Sigmoid colon (tissue), 7 donors: ENCODE results near the gene TNFRSF25. TPM values are rescaled to one million over a fixed set of nuclear protein-coding genes. Genes with fewer than 3 reads are reported as not detected.

Experiments
- DNase-seq: peaks from one replicate; pipeline ENCODE4 v3.0.0-alpha.2; 2019
- H3K27ac ChIP-seq, 4 donors: fragments of 200-600 bp; sonication (generic); one replicate each; pipeline ENCODE4 v1.5.1; 2016 to 2019; ENCODE audit warnings: mild to moderate bottlenecking in 1 of 4
- H3K27me3 ChIP-seq, 3 donors: fragments of 200-600 bp; sonication (generic); one replicate each; pipeline ENCODE4 v1.5.1; 2019; ENCODE audit warnings: mild to moderate bottlenecking in 1 of 3
- H3K36me3 ChIP-seq, 4 donors: fragments of 200-600 bp; sonication (generic); one replicate each; pipeline ENCODE4 v1.5.1; 2016 to 2019
- H3K4me1 ChIP-seq, 4 donors: fragments of 200-600 bp; sonication (generic); one replicate each; pipeline ENCODE4 v1.5.1; 2017 to 2019
- H3K4me3 ChIP-seq, 4 donors: fragments of 200-600 bp; sonication (generic); one replicate each; pipeline ENCODE4 v1.5.1; 2017 to 2019; ENCODE audit warnings: mild to moderate bottlenecking in 2 of 4, moderate library complexity in 1 of 4
- H3K9me3 ChIP-seq, 4 donors: fragments of 200-600 bp in 3 of 4; sonication (generic) in 3 of 4; one replicate each; pipeline versions ENCODE4 v1.5.1 to v1.6.1; 2013 to 2019
- EP300 ChIP-seq, 4 donors: sonication (generic); formaldehyde crosslinking; IDR thresholded peaks; one replicate each; pipeline ENCODE4 v1.6.1; 2017; ENCODE audit warnings: antibody characterized with exemption in 4 of 4
- POLR2A ChIP-seq, 2 donors: fragments of 450-650 bp; IDR thresholded peaks; one replicate each; pipeline ENCODE4 v1.6.1; 2016; ENCODE audit warnings: antibody characterized with exemption in 2 of 2, mild to moderate bottlenecking in 2 of 2, moderate library complexity in 2 of 2
- POLR2AphosphoS5 ChIP-seq, 4 donors: sonication (generic); formaldehyde crosslinking; IDR thresholded peaks; one replicate each; pipeline ENCODE4 v1.6.1; 2017; ENCODE audit warnings: antibody characterized with exemption in 4 of 4
- WGBS, 2 donors: extraction: QIAGEN DNeasy Blood & Tissue Kit; methylation state at CpG; one replicate each; pipeline ENCODE4 v1.1.7; 2013; 5-methylcytosine and 5-hydroxymethylcytosine counted together
- intact Hi-C: fragments of 100-400 bp; cut with DNase I; formaldehyde crosslinking; loops from one replicate; pipeline ENCODE4 v1.15.1; 2023
- polyA plus RNA-seq, 3 donors: library from polyadenylated mRNA; stranded (reverse); fragments of 200-250 nt; gene quantifications; one replicate each; pipeline ENCODE4 v1.2.3, GENCODE V29; 2013
- total RNA-seq, 4 donors: library from RNA; depleted of rRNA; stranded (reverse); fragments of >200 nt; gene quantifications; one replicate each; pipeline ENCODE4 v1.1.0, GENCODE V29; 2016
- TF ChIP-seq, protein P1 (sequence below), 4 experiments: fragments of 450-650 bp in 3 of 4; fragments of 200-600 bp in 1 of 4; IDR thresholded peaks; one replicate each; pipeline ENCODE4 v1.5.1; 2016 to 2019; ENCODE audit warnings: antibody characterized with exemption in 4 of 4, mild to moderate bottlenecking in 3 of 4, moderate library complexity in 2 of 4
- donor health status: healthy with polysubstance abuse.
- donor health status: Bipolar disorder and iron deficiency.
- donor health status: healthy.

The TNFRSF25 gene
- total and polyA plus RNA-seq, 7 donors, result 2.5 to 65.9 (median 6.8) TPM

DNA sequence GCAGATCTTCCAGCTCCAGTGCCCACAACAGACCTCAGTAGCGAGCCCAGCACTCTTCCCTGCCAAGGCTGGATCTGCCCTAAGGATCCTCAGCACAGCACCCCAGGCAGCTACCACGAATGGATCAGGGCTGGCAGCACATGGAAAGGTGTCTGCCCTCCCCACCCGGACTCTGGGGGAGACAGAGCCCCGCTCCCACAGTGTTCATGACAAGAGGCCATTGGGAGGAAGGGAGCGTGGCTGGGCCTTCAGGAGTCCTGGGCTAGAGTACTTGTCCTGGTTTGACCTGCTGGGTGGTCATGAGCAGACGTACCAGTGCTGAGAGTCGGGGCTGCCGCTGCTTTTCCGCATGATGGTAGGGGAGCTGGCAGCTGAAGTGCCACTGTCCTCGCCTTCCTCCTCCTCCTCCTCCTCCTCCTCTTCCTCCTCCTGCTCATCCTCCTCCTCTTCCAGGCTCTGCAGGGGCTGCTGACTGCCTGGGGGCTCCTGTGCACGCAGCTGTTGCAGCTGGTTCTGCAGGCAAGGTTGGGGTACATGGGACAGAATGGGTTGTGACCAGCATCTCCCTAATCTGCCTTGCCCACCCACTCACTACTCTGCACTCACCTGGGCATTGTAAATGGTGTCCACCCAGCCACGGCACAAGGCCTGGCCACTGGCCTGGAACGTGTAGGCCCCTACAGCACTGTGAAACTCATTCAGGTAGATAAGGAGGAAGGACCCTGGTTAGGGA lies 2.9 kb upstream of the TNFRSF25 start:
- peaks cover 0 to 25% (median 0%) of the 10 kb centered on the region in 4 donors for H3K36me3 ChIP-seq
- no peaks in the 10 kb centered on the region for H3K4me1 ChIP-seq
- H3K27me3 ChIP-seq, result peaks cover 8 to 27% (median 20%) of the 10 kb centered on the region in 3 donors
- intact Hi-C loops, result no loop called here
- WGBS, 2 donors, result 93 to 94% methylated on average over 13 of the region's 13 CpGs
- H3K9me3 ChIP-seq, result no peaks in the 10 kb centered on the region
- no peak overlapping the region for H3K27ac ChIP-seq
- H3K4me3 ChIP-seq, result no peak overlapping the region
- TF ChIP-seq, protein P1, sequence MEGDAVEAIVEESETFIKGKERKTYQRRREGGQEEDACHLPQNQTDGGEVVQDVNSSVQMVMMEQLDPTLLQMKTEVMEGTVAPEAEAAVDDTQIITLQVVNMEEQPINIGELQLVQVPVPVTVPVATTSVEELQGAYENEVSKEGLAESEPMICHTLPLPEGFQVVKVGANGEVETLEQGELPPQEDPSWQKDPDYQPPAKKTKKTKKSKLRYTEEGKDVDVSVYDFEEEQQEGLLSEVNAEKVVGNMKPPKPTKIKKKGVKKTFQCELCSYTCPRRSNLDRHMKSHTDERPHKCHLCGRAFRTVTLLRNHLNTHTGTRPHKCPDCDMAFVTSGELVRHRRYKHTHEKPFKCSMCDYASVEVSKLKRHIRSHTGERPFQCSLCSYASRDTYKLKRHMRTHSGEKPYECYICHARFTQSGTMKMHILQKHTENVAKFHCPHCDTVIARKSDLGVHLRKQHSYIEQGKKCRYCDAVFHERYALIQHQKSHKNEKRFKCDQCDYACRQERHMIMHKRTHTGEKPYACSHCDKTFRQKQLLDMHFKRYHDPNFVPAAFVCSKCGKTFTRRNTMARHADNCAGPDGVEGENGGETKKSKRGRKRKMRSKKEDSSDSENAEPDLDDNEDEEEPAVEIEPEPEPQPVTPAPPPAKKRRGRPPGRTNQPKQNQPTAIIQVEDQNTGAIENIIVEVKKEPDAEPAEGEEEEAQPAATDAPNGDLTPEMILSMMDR (IDR thresholded peaks at IDR 0.05), result no peak
- TF ChIP-seq EP300 (IDR thresholded peaks at IDR 0.05), result no peak
- no peak for TF ChIP-seq POLR2AphosphoS5 (IDR thresholded peaks at IDR 0.05)
- no peak for TF ChIP-seq POLR2A (IDR thresholded peaks at IDR 0.05)
- DNase-seq, result no peak

DNA sequence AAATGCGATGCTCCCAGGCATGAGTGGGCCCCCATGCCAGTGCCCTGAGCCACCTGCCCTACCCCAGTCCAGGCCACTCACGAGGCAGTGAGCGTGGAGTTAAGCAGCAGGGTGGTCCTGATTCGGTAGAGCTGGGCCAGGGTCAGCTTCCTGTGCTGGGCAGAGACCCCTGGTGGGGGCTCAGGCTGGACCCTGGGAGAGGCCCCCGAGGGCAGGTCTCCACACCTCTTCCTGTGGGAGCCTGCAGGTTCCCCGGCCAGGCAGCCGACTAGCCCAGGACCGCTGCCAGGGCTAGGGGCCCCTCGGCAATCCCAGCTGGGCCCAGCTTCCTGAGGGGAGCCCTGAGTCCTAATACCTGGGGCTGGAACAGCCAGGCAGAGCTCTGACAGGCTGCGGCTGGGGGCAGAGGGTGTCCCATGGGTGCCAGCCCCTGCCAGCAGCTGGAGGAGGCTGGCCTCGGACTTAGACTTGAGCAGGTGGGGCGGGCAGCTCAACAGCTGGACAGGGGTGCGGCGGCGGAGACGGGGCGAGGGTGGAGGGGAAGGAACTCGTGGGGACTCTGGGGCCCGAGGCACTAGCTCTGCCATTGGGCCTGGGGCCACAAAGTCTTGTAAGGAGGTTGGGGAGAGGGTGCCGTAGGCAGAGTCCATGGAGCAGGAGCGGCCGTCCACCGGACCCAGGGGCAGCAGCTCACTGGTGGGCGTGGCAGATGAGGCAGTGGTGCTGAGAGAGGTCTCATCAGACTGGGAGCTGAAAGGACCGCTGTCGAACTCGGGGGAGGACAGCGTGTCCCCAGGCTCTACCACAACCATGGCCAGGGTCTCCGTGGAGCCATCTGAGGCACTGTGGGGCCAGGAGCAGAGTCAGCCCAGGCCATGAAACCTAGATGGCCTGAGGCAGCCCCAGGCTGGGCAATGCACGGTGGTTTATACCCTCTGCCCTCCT lies 2.0 kb upstream of the TNFRSF25 start:
- Histone ChIP-seq H3K4me1 (no peaks in the 10 kb centered on the region), H3K27me3 (peaks cover 9 to 31% (median 21%) of the 10 kb centered on the region in 3 donors), H3K9me3 (no peaks in the 10 kb centered on the region), H3K4me3 (no peak overlapping the region), H3K27ac (no peak overlapping the region), H3K36me3 (peaks cover 0 to 25% (median 0%) of the 10 kb centered on the region in 4 donors)
- TF ChIP-seq EP300 (IDR thresholded peaks at IDR 0.05) (no peak), POLR2A (IDR thresholded peaks at IDR 0.05) (no peak), POLR2AphosphoS5 (IDR thresholded peaks at IDR 0.05) (no peak)
- TF ChIP-seq, protein P1 (IDR thresholded peaks at IDR 0.05), result no peak
- intact Hi-C loops, result no loop called here
- WGBS, 2 donors, result 92 to 93% methylated on average over 30 of the region's 30 CpGs
- DNase-seq, result no peak

DNA sequence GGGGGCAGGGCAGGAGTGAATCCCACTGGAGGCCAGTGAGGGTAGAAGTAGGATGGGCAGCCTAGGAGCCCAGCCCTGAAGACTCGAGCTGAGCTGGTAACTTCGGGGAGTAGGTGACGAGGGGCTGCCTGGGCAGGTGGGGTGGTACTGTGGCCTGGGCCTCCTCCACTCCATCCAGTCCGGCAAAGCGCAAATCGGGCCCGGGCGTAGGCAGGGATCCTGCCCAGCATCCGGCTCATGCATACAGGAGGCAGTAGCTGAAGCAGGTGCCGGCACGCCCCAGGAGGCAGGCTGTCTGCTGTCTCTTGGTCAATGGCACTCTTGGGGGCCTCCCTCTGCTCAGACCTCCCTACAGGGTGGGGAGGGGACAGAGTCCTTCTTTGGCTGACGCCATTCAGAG lies 1.3 kb upstream of the TNFRSF25 start:
- 95 to 96% methylated on average over 12 of the region's 12 CpGs for WGBS, 2 donors
- DNase-seq, result no peak
- H3K4me3 ChIP-seq, result no peak overlapping the region
- peaks cover 12 to 39% (median 29%) of the 10 kb centered on the region in 3 donors for H3K27me3 ChIP-seq
- no peaks in the 10 kb centered on the region for H3K4me1 ChIP-seq
- H3K36me3 ChIP-seq, result peaks cover 0 to 20% (median 0%) of the 10 kb centered on the region in 4 donors
- no peak overlapping the region for H3K27ac ChIP-seq
- intact Hi-C loops, result no loop called here
- TF ChIP-seq POLR2AphosphoS5 (IDR thresholded peaks at IDR 0.05), result no peak
- TF ChIP-seq POLR2A (IDR thresholded peaks at IDR 0.05), result no peak
- no peak for TF ChIP-seq EP300 (IDR thresholded peaks at IDR 0.05)
- TF ChIP-seq, protein P1 (IDR thresholded peaks at IDR 0.05), result no peak
- H3K9me3 ChIP-seq, result no peaks in the 10 kb centered on the region

DNA sequence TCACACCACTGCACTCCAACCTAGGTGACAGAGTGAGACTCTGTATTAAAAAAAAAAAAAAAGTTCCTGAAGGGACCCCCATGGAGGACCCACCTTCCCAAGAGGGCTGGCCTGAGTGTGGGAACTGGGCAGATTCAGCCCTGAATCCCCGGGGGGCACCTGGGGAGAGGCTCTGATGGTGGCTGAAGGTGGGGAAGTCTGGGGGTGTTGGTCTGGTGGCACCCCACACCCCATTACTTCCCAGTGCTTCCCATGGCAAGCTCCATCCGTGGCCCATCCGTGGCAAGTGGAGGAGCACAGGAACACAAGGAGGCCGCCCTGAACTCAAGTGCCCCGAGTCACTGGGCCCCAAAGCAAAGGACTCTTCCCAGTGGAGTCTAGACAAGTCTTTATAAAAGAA lies 778 bp upstream of the TNFRSF25 start:
- intact Hi-C loops, result no loop called here
- TF ChIP-seq, protein P1 (IDR thresholded peaks at IDR 0.05), result no peak
- TF ChIP-seq POLR2AphosphoS5 (IDR thresholded peaks at IDR 0.05), result no peak
- no peak for TF ChIP-seq EP300 (IDR thresholded peaks at IDR 0.05)
- no peak for TF ChIP-seq POLR2A (IDR thresholded peaks at IDR 0.05)
- peaks cover 0 to 19% (median 0%) of the 10 kb centered on the region in 4 donors for H3K36me3 ChIP-seq
- no peak overlapping the region for H3K27ac ChIP-seq
- peaks cover 12 to 43% (median 33%) of the 10 kb centered on the region in 3 donors for H3K27me3 ChIP-seq
- WGBS, 2 donors, result 91 to 92% methylated on average over 5 of the region's 5 CpGs
- no peaks in the 10 kb centered on the region for H3K9me3 ChIP-seq
- H3K4me1 ChIP-seq, result no peaks in the 10 kb centered on the region
- DNase-seq, result no peak
- H3K4me3 ChIP-seq, result no peak overlapping the region
